IMR-90 (cell line): Measurements from ENCODE around the gene PDLIM5. TPM values are rescaled to one million over a fixed set of nuclear protein-coding genes. Genes with fewer than 3 reads are reported as not detected.

ENCODE experiments used
- ATAC-seq: fragments of 200-7000 bp; cut with Tn5 transposase; 2 replicates; pipeline ENCODE4 v1.9.1; 2020; ENCODE audit warnings: low read depth, mild to moderate bottlenecking, moderate library complexity
- BruUV-seq: library from RNA; stranded (reverse); fragments of 400-500 nt; replicated peaks from 2 replicates; lab custom pipeline; 2021; lab: Mats Ljungman, UMichigan
- CTCF ChIA-PET: fragments of 300-600 bp; formaldehyde crosslinking; extraction: SDS; loops from one replicate; lab custom pipeline; 2021; ENCODE audit warnings: antibody characterized with exemption; lab: Yijun Ruan, JAX
- POLR2A ChIA-PET: fragments of 300-600 bp; sonication (Branson Sonifier 250); formaldehyde crosslinking; loops from one replicate; lab custom pipeline; 2022; ENCODE audit warnings: antibody characterized with exemption; ENCODE audit not compliant: unreplicated experiment; lab: Charles Lee
- DNase-seq: peaks from one replicate; pipeline ENCODE4 v3.0.0; 2013
- H2AFZ ChIP-seq: replicated peaks from 2 replicates; pipeline ENCODE3; 2013; ENCODE audit warnings: low read length, mild to moderate bottlenecking; ENCODE audit not compliant: poor library complexity
- H2AK5ac ChIP-seq: 2 replicates; pipeline ENCODE4 v1.6.1; 2013; ENCODE audit warnings: low read depth, low read length, inconsistent platforms
- H2AK9ac ChIP-seq: replicated peaks from 2 replicates; pipeline ENCODE3; 2013; ENCODE audit warnings: mild to moderate bottlenecking, low read depth, low read length, moderate library complexity; ENCODE audit not compliant: poor library complexity
- H2BK120ac ChIP-seq: 2 replicates; pipeline ENCODE4 v1.6.1; 2013; ENCODE audit warnings: low read depth, low read length, inconsistent platforms
- H2BK15ac ChIP-seq: 3 replicates; pipeline ENCODE4 v1.6.1; 2013; ENCODE audit warnings: low read depth, low read length, inconsistent platforms
- H2BK20ac ChIP-seq: 2 replicates; pipeline ENCODE4 v1.6.1; 2013; ENCODE audit warnings: low read depth, mild to moderate bottlenecking, inconsistent platforms, low read length, moderate library complexity
- H2BK5ac ChIP-seq: 2 replicates; pipeline ENCODE4 v1.6.1; 2013; ENCODE audit warnings: mild to moderate bottlenecking, low read depth, low read length, inconsistent platforms; ENCODE audit not compliant: poor library complexity, severe bottlenecking
- H3K14ac ChIP-seq: replicated peaks from 2 replicates; pipeline ENCODE4 v1.6.1; 2013; ENCODE audit warnings: low read depth, low read length, inconsistent platforms
- H3K18ac ChIP-seq: 2 replicates; pipeline ENCODE4 v1.6.1; 2013; ENCODE audit warnings: low read depth, low read length, control low read depth
- H3K23ac ChIP-seq: 2 replicates; pipeline ENCODE4 v1.6.1; 2013; ENCODE audit warnings: low read depth, low read length, inconsistent platforms
- H3K27ac ChIP-seq: 2 replicates; pipeline ENCODE4 v1.5.1; 2013; ENCODE audit warnings: mild to moderate bottlenecking, control low read depth, low read length; ENCODE audit not compliant: insufficient read depth
- H3K27me3 ChIP-seq: 2 replicates; pipeline ENCODE4 v1.6.1; 2013; ENCODE audit warnings: low read length; ENCODE audit not compliant: control insufficient read depth, insufficient read depth
- H3K36me3 ChIP-seq: 2 replicates; pipeline ENCODE4 v1.6.1; 2013; ENCODE audit warnings: low read length, mixed read lengths; ENCODE audit not compliant: control insufficient read depth, insufficient read depth
- H3K4ac ChIP-seq: 2 replicates; pipeline ENCODE4 v1.6.1; 2013; ENCODE audit warnings: low read depth, low read length, inconsistent platforms
- H3K4me1 ChIP-seq: 2 replicates; pipeline ENCODE4 v1.6.1; 2013; ENCODE audit warnings: low read length, mixed read lengths; ENCODE audit not compliant: control insufficient read depth, insufficient read depth
- H3K4me2 ChIP-seq: 2 replicates; pipeline ENCODE4 v1.6.1; 2013; ENCODE audit warnings: low read depth, mild to moderate bottlenecking, control low read depth, low read length, moderate library complexity
- H3K4me3 ChIP-seq: 2 replicates; pipeline ENCODE4 v1.5.1; 2013; ENCODE audit warnings: low read depth, mild to moderate bottlenecking, control low read depth, low read length, moderate library complexity; ENCODE audit not compliant: insufficient read depth
- H3K56ac ChIP-seq: 2 replicates; pipeline ENCODE4 v1.6.1; 2013; ENCODE audit warnings: low read length, inconsistent platforms; ENCODE audit not compliant: insufficient read depth; ENCODE audit errors: extremely low read depth
- H3K79me1 ChIP-seq, 2 experiments: 2 replicates each; pipeline ENCODE4 v1.6.1; 2013; ENCODE audit warnings: low read length in 2 of 2, inconsistent platforms in 1 of 2, low read depth in 1 of 2
- H3K9ac ChIP-seq: 2 replicates; pipeline ENCODE4 v1.6.1; 2013; ENCODE audit warnings: low read depth, low read length, control low read depth
- H3K9me1 ChIP-seq: 2 replicates; pipeline ENCODE4 v1.6.1; 2013; ENCODE audit warnings: low read length, inconsistent platforms; ENCODE audit not compliant: insufficient read depth
- H3K9me3 ChIP-seq: 2 replicates; pipeline ENCODE4 v1.6.1; 2013; ENCODE audit warnings: low read length; ENCODE audit not compliant: control insufficient read depth, insufficient read depth
- H4K20me1 ChIP-seq: 2 replicates; pipeline ENCODE4 v1.6.1; 2013; ENCODE audit warnings: low read length, inconsistent platforms; ENCODE audit not compliant: insufficient read depth
- H4K5ac ChIP-seq: 2 replicates; pipeline ENCODE4 v1.6.1; 2013; ENCODE audit warnings: mild to moderate bottlenecking, low read depth, low read length, control low read depth
- H4K8ac ChIP-seq, 2 experiments: 2 replicates each; pipeline ENCODE4 v1.6.1; 2013; ENCODE audit warnings: low read depth in 2 of 2, low read length in 2 of 2, control low read depth in 1 of 2, inconsistent platforms in 1 of 2
- H4K91ac ChIP-seq: 2 replicates; pipeline ENCODE4 v1.6.1; 2013; ENCODE audit warnings: low read depth, low read length, inconsistent platforms; ENCODE audit not compliant: insufficient read depth
- BHLHE40 ChIP-seq: fragments of 150-350 bp; IDR thresholded peaks from 2 replicates; pipeline ENCODE4 v1.6.1; 2016; ENCODE audit warnings: mild to moderate bottlenecking, low read depth, low read length
- CHD1 ChIP-seq: IDR thresholded peaks from 2 replicates; pipeline ENCODE4 v1.6.1; 2012; ENCODE audit warnings: low read depth, low read length, improper control_type of control experiment
- NFE2L2 ChIP-seq: fragments of 150-350 bp; IDR thresholded peaks from 2 replicates; pipeline ENCODE4 v1.6.1; 2016; ENCODE audit warnings: low read depth, mild to moderate bottlenecking, low read length
- POLR2A ChIP-seq: IDR thresholded peaks from 2 replicates; pipeline ENCODE4 v1.6.1; 2012; ENCODE audit warnings: mild to moderate bottlenecking, low read depth, low read length
- RAD21 ChIP-seq: IDR thresholded peaks from 2 replicates; pipeline ENCODE4 v1.6.1; 2012; ENCODE audit warnings: low read length, improper control_type of control experiment
- RFX5 ChIP-seq: IDR thresholded peaks from 2 replicates; pipeline ENCODE4 v1.8.0; 2012; ENCODE audit warnings: low read depth, mild to moderate bottlenecking, low read length, moderate library complexity
- WGBS, 2 experiments: methylation state at CpG; one replicate each; pipeline versions ENCODE4 v1.1.5 to v1.1.7; 2013; ENCODE audit warnings: missing lambda C conversion rate in 2 of 2; ENCODE audit not compliant: insufficient read length in 1 of 2; ENCODE audit errors: extremely low coverage in 2 of 2; 5-methylcytosine and 5-hydroxymethylcytosine counted together
- dilution Hi-C: fragments of 300-500 bp; cut with HindIII; formaldehyde crosslinking; loops from one replicate; pipeline ENCODE4 v1.14.3; 2018; ENCODE audit warnings: low sequenced_read_pairs; ENCODE audit not compliant: unreplicated experiment
- in situ Hi-C: fragments of 300-500 bp; cut with MboI; formaldehyde crosslinking; loops from 3 replicates; pipeline ENCODE4 v1.14.3; 2019; ENCODE audit warnings: low sequenced_read_pairs, inconsistent platforms, mixed read lengths
- intact Hi-C: fragments of 100-400 bp; cut with micrococcal nuclease; formaldehyde crosslinking; loops from 2 replicates; pipeline ENCODE4 v1.10.0; 2022
- polyA plus RNA-seq, 3 experiments: library from polyadenylated mRNA; depleted of rRNA; stranded (reverse); fragments of >200 nt; gene quantifications; 2 replicates each; pipeline ENCODE4 v1.2.3, GENCODE V29; 2012; ENCODE audit warnings: low replicate concordance in 1 of 3
- total RNA-seq: library from RNA; depleted of rRNA; stranded (reverse); fragments of >200 nt; gene quantifications from 2 replicates; pipeline ENCODE4 v1.2.3, GENCODE V29; 2012
- TF ChIP-seq, protein P1 (sequence below): conservative IDR thresholded peaks from 2 replicates; pipeline ENCODE4 v1.5.1; 2012; ENCODE audit warnings: mild to moderate bottlenecking, low read depth, low read length, improper control_type of control experiment

Gene PDLIM5
- total and polyA plus RNA-seq, 2 of the 4 experiments (the other 2 are of a cell fraction) = 96.5 to 188 TPM

DNA sequence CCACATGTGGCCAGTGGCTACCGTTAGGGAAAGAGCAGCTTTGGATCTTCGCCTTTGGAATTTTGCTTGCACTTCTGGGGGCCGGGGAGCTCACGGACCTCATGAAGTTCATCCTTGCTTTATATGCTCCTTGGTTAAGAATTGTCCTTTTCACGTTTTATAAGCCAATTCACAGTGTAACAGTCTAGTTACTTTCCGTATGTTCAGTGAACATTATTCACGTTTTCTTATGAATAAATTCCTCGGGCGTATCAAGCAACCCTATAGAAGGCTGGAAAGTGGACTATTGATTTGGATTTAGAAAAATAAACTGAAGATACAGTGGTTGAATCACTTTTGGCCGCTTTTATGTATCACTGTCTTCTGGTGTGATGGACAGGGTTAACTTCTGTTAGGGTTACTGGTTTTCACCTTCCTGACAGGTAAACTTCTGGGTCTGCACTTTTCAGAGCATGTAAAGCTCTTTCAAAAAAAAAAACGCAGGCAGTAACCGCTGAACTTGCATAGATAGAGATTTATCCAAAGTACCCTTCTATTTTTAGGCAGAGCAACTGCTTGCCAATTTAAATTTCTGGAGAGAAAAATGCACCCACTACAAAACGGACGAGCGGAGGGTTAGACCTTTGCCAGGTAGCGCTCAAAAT lies 569 bp upstream of the PDLIM5 start:
- Histone ChIP-seq H2BK20ac (peak overlapping the region; percentile 22; the same call in 1 of the 2 replicates), H2BK5ac (peak overlapping the region; percentile 58), H3K4me1 (peaks cover 7% of the 10 kb centered on the region), H2AK5ac (no peak overlapping the region), H2AFZ (peak overlapping the region; percentile 93), H3K23ac (peak overlapping the region; percentile 86; the same call in 1 of the 2 replicates), H4K8ac (peak overlapping the region in 1 of 2 experiments; percentile 56; a peak in 1 of 4 replicates), H3K9ac (peak overlapping the region; percentile 82), H3K4me3 (peak overlapping the region; percentile 99), H3K27ac (peak overlapping the region; percentile 66), H3K4ac (peak overlapping the region; percentile 4; the same call in 1 of the 2 replicates), H2BK15ac (peak overlapping the region; percentile 15; the same call in 1 of the 3 replicates), H3K56ac (peak overlapping the region; percentile 61), H3K14ac (peak overlapping the region; percentile 51), H3K36me3 (peaks cover 2% of the 10 kb centered on the region; the same call in 1 of the 2 replicates), H3K9me1 (peaks cover 4% of the 10 kb centered on the region; the same call in 1 of the 2 replicates), H3K4me2 (peak overlapping the region; percentile 96), H4K20me1 (peaks cover 13% of the 10 kb centered on the region; the same call in 1 of the 2 replicates), H2AK9ac (no peak overlapping the region), H3K27me3 (no peaks in the 10 kb centered on the region), H2BK120ac (peak overlapping the region; percentile 46), H3K9me3 (no peaks in the 10 kb centered on the region), H3K18ac (peak overlapping the region; percentile 90; the same call in 1 of the 2 replicates), H4K5ac (peak overlapping the region; percentile 67; the same call in 1 of the 2 replicates), H4K91ac (no peak overlapping the region; the same call in 1 of the 2 replicates), H3K79me1 (peaks cover 0 to 13% of the 10 kb centered on the region in 2 experiments; a peak in 2 of 4 replicates)
- intact Hi-C loops = loop anchor here (2.0 to 5.0 kb wide), 4 partner anchors 44 to 664 kb away; no protein-coding TSS in a partner anchor
- ATAC-seq = no peak
- BruUV-seq = no TSS peak
- DNase-seq = no peak
- WGBS, 2 experiments = 28% methylated on average over 4 of the region's 16 CpGs; no CpG with 5 or more reads in 1 of the 2 experiments
- dilution Hi-C loops = no loop called here
- TF ChIP-seq BHLHE40 (no peak), NFE2L2 (no peak), POLR2A (no peak), RFX5 (no peak), CHD1 (no peak), RAD21 (no peak)
- TF ChIP-seq, protein P1, sequence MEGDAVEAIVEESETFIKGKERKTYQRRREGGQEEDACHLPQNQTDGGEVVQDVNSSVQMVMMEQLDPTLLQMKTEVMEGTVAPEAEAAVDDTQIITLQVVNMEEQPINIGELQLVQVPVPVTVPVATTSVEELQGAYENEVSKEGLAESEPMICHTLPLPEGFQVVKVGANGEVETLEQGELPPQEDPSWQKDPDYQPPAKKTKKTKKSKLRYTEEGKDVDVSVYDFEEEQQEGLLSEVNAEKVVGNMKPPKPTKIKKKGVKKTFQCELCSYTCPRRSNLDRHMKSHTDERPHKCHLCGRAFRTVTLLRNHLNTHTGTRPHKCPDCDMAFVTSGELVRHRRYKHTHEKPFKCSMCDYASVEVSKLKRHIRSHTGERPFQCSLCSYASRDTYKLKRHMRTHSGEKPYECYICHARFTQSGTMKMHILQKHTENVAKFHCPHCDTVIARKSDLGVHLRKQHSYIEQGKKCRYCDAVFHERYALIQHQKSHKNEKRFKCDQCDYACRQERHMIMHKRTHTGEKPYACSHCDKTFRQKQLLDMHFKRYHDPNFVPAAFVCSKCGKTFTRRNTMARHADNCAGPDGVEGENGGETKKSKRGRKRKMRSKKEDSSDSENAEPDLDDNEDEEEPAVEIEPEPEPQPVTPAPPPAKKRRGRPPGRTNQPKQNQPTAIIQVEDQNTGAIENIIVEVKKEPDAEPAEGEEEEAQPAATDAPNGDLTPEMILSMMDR = no peak
- CTCF ChIA-PET = interaction anchor here (1.0 kb wide), 1 partner anchor 72 kb away, joined by 3 read pairs; no protein-coding TSS in a partner anchor
- POLR2A ChIA-PET = interaction anchor here (1.0 kb wide), 1 partner anchor 10 kb away, joined by 20 read pairs; no protein-coding TSS in a partner anchor
- in situ Hi-C loops = no loop called here
